ENCODE results near the gene EVC2.

The EVC2 gene

DNA sequence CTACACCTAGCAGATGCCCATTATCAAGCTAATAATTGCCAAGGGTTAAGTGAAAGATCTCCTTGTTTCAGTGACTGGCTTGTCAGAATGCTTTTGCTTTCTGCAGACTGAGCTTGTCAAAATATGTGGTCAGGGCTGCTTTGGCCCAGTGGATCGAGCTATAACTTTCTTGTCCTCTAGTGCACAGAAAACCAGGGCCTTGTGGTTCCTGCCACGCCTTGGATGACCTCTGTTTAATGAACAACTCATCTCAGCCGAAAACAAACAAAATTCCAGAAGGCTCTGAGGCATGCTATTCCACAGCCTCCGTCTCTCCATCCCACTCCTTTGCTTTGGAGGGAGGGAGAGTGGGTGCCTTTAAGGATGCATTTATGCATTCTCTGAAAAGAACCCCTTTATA, 14.0 kb upstream of the EVC2 start:
- Histone ChIP-seq H3K36me3 (peaks cover 25% of the 10 kb centered on the region; the same call in 1 of the 2 replicates), H3K4me2 (no peak overlapping the region), H3K27ac (no peak overlapping the region), H3K9ac (no peak overlapping the region), H3K4me1 (peaks cover 4% of the 10 kb centered on the region; the same call in 1 of the 2 replicates), H3K27me3 (no peaks in the 10 kb centered on the region), H4K20me1 (no peaks in the 10 kb centered on the region), H3K9me3 (0 out of 2 replicates have a peak, but pooled peaks cover 6% of the 10 kb centered on the region), H3K4me3 (no peak overlapping the region)
- no peak for TF ChIP-seq Cebpa-rat (IDR thresholded peaks at IDR 0.05)

DNA sequence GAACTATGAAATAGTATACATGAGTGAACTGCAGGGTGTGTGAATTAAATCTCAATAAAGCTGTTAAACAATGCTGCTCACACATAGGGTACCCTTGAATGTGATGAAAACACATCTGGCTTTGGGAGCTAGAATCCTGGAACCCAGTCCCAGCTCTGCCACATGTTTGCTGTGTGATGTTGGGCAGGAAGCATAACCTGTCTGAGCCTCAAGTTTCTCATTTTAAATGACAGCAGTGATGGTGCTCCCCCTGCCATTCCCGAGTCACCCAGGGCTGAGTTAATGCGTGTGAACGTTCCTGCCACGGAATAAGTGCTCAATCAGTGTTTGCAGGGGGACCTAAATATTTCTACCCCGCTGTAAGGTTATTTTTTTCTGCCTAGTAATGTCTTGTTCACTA, 13.6 kb upstream of the EVC2 start:
- peaks cover 25% of the 10 kb centered on the region; the same call in 1 of the 2 replicates for H3K36me3 ChIP-seq
- peaks cover 4% of the 10 kb centered on the region; the same call in 1 of the 2 replicates for H3K4me1 ChIP-seq
- H3K27me3 ChIP-seq = no peaks in the 10 kb centered on the region
- H3K9ac ChIP-seq = no peak overlapping the region
- H3K9me3 ChIP-seq = 0 out of 2 replicates have a peak, but pooled peaks cover 6% of the 10 kb centered on the region
- H3K4me3 ChIP-seq = no peak overlapping the region
- H3K4me2 ChIP-seq = no peak overlapping the region
- H3K27ac ChIP-seq = no peak overlapping the region
- no peaks in the 10 kb centered on the region for H4K20me1 ChIP-seq
- no peak for TF ChIP-seq Cebpa-rat (IDR thresholded peaks at IDR 0.05)

DNA sequence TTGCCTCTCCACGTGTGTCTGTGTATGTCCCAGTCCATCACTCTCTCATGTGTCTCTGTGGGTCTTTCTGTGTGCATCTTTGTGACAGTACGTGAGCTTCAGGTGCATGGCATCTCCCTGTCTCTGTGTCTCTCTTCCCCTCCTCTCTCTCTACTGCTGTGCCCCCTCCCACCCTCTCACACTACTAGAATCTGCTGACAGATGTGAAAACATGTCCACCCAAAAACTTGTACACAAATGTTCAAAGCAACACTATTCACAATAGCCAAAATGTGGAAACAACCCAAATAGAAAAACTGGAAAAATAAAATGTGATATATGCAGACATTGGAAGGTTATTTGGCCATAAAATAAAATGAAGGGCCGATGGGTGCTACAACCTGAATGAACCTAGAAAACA, 12.6 kb upstream of the EVC2 start:
- Histone ChIP-seq H3K27me3 (no peaks in the 10 kb centered on the region), H3K9me3 (peaks cover 5% of the 10 kb centered on the region), H3K36me3 (peaks cover 20% of the 10 kb centered on the region; the same call in 1 of the 2 replicates), H3K9ac (no peak overlapping the region), H3K4me1 (peaks cover 4% of the 10 kb centered on the region; the same call in 1 of the 2 replicates), H4K20me1 (no peaks in the 10 kb centered on the region), H3K27ac (no peak overlapping the region), H3K4me3 (no peak overlapping the region), H3K4me2 (no peak overlapping the region)
- no peak for TF ChIP-seq Cebpa-rat (IDR thresholded peaks at IDR 0.05)

DNA sequence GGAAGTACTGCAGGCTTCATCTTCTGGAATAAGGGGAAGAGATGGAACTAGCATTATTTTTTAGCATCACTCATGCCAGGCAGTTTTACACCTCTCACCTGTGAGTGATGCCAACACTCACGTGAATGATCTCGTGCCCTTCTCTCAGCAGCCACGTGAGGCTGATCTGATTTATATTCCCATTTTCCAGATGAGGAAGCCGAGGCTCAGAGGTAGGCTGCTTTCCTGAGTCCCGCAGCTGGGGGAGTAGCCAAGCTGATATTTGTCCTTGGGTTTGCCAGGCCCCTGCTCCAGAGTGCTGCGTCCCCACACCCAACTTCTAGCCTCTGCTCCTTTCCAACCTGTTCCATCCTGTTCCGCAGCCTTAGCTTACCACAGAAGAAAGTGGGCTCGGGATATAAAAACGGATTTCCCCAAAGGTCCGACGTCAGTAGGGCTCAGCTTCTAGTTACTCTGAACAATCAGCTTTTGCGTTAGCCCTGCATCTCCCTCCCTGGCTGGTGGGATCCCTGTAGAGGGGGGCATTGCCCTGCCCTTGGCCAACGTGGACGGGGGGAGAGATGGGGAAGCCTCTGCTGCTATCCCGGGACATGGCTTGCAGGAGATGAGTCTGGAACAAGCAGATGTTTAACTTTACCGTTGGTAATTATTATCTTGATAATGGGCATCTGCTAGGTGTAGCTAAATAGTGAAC, 11.9 kb upstream of the EVC2 start:
- Histone ChIP-seq H3K9ac (no peak overlapping the region), H3K27ac (no peak overlapping the region), H3K4me1 (peaks cover 4% of the 10 kb centered on the region; the same call in 1 of the 2 replicates), H3K9me3 (peaks cover 7% of the 10 kb centered on the region), H3K4me2 (no peak overlapping the region), H3K4me3 (no peak overlapping the region), H4K20me1 (no peaks in the 10 kb centered on the region), H3K27me3 (no peaks in the 10 kb centered on the region), H3K36me3 (peaks cover 18% of the 10 kb centered on the region)
- no peak for TF ChIP-seq Cebpa-rat (IDR thresholded peaks at IDR 0.05)

DNA sequence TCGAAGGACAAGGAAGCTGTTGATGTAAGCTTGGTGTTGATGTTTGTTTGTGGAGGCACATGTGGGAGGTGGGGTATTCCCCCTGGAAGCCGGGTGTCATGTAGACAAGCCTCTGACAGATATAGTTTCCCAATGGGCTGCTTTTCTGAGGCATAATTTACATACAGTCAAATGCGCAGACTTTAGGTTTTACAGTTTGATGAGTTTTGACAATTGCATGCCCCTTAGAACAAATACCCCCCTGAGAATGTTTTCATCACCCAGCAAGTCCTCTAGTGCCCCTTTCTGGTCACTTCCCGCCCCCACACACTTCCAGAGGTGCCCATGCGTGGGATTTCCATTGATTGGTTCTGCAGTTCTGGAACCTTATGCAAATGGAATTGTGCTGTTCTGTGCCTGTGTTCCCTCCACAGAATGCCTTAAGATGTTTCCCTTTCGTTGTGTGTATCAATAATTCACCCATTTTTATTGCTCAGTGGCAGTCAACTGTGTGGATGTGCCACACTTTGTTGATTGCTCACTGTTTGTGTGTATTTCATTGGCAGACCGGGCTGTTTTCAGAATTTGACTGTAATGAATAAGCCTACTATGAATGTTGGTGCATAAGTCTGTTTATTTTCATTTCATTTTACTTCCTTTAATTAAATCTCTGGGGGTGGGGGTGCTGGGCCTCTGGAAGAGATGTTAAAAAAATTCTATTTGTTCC, 11.1 kb upstream of the EVC2 start:
- no peak overlapping the region for H3K27ac ChIP-seq
- no peak for TF ChIP-seq Cebpa-rat (IDR thresholded peaks at IDR 0.05)
- no peak overlapping the region for H3K9ac ChIP-seq
- peaks cover 18% of the 10 kb centered on the region for H3K36me3 ChIP-seq
- peaks cover 4% of the 10 kb centered on the region; the same call in 1 of the 2 replicates for H3K4me1 ChIP-seq
- no peaks in the 10 kb centered on the region for H3K27me3 ChIP-seq
- no peaks in the 10 kb centered on the region for H4K20me1 ChIP-seq
- peaks cover 15% of the 10 kb centered on the region for H3K9me3 ChIP-seq
- no peak overlapping the region for H3K4me2 ChIP-seq
- no peak overlapping the region for H3K4me3 ChIP-seq

DNA sequence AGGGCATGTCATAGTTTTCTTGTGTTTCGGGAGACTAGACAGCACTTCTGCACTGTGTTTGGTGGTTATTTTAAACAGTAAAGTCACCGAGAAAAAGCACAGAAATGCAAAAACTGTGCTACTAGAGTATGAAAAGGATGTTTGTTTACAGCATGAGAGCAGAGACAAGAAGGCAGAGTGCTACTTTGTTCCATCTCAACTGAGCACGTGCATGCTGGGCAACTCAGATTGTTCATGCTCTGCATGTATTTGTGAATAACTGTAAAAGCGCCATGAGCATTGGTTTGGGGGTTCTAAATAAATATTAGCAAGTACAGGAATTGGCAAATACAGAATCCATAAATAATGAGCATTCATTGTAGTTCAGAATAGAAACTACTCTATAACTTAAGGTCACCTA, 10.1 kb upstream of the EVC2 start:
- peaks cover 18% of the 10 kb centered on the region for H3K9me3 ChIP-seq
- H3K9ac ChIP-seq = no peak overlapping the region
- peaks cover 18% of the 10 kb centered on the region for H3K36me3 ChIP-seq
- H4K20me1 ChIP-seq = no peaks in the 10 kb centered on the region
- H3K27ac ChIP-seq = no peak overlapping the region
- H3K4me1 ChIP-seq = peaks cover 4% of the 10 kb centered on the region; the same call in 1 of the 2 replicates
- no peak overlapping the region for H3K4me3 ChIP-seq
- H3K27me3 ChIP-seq = no peaks in the 10 kb centered on the region
- no peak overlapping the region for H3K4me2 ChIP-seq
- TF ChIP-seq Cebpa-rat (IDR thresholded peaks at IDR 0.05) = no peak

DNA sequence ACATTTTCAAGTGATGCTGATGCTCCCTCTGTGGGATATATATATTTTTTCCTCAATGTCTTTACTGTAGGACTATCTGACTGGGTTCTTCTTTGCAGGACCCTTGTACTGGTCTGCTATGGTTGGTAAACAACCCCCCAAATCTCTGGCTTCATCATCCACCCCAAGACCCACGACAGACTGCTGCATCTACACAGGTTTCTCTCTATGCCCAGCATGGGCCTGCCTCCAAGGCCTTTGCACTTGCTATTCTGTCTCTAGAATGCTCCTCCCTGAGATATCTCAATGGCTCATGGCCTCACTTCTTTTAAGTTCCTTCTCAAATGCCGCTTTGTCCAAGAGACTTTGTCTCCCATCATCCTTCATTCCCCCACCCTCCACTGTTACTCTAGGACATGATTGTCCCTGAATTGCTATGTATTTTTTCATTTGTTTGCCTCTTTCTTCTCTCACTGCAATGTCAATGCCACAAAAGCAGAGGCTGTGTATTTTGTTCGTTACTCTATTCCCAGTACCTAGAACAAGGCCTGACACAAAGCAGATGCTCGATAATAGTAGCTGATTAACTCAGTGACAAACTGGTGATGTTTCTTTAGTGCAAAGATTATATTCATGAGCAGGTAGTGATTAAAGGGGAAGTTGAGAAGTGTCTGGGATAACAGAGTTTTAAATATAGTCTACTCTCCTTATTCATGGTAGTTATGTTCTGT, 9.2 kb upstream of the EVC2 start:
- Histone ChIP-seq H3K4me2 (no peak overlapping the region), H3K9me3 (peaks cover 18% of the 10 kb centered on the region), H3K9ac (no peak overlapping the region), H3K4me1 (peaks cover 4% of the 10 kb centered on the region; the same call in 1 of the 2 replicates), H3K4me3 (no peak overlapping the region), H3K27ac (no peak overlapping the region), H4K20me1 (0 out of 2 replicates have a peak, but pooled peaks cover 6% of the 10 kb centered on the region), H3K27me3 (no peaks in the 10 kb centered on the region), H3K36me3 (peaks cover 18% of the 10 kb centered on the region)
- TF ChIP-seq Cebpa-rat (IDR thresholded peaks at IDR 0.05) = no peak

DNA sequence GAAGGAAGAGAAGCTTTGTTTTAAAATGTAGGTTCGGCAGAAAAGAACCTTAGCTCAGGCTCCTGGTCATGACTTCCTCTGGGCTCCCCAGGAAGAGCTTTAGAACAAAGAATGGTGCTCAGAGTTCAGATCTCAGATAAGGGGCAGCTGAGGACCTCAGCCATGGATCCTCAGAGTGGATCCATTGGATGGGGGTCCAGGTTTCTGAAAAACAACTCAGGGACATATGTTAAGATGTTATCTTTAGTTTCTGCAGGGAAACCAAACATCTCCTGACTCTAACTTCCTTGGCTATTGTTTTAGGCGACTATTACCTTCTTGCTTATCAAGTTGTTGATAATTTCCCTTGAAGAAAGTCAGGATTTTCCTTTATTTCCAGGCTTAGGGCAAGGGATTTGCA, 8.0 kb upstream of the EVC2 start:
- Histone ChIP-seq H4K20me1 (0 out of 2 replicates have a peak, but pooled peaks cover 10% of the 10 kb centered on the region), H3K9me3 (peaks cover 18% of the 10 kb centered on the region), H3K9ac (no peak overlapping the region), H3K4me3 (no peak overlapping the region), H3K4me1 (peaks cover 16% of the 10 kb centered on the region), H3K27me3 (no peaks in the 10 kb centered on the region), H3K27ac (no peak overlapping the region), H3K36me3 (peaks cover 18% of the 10 kb centered on the region), H3K4me2 (no peak overlapping the region)
- no peak for TF ChIP-seq Cebpa-rat (IDR thresholded peaks at IDR 0.05)

DNA sequence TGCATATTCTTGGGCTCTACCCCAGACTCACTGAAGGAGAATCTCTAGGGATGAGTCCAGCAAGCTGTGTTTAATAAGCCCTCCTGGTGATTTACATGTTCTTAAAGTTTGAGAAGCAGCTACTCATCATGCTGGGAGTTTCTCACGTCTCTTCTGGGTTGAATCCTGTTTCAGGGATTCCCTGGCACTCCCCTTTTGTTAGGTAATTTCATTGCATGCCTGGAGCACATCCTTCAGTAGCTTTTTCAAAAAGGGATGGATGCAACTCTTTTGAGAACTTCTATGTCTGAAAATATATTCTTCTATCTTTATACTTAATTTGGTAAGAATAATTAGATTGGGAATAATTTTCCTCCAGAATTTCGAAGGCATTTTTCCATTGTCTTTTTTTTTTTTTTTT, 7.0 kb upstream of the EVC2 start:
- H3K4me3 ChIP-seq = no peak overlapping the region
- H3K9me3 ChIP-seq = peaks cover 18% of the 10 kb centered on the region
- H3K9ac ChIP-seq = no peak overlapping the region
- TF ChIP-seq Cebpa-rat (IDR thresholded peaks at IDR 0.05) = no peak
- peaks cover 13% of the 10 kb centered on the region for H3K36me3 ChIP-seq
- H3K27ac ChIP-seq = no peak overlapping the region
- H3K27me3 ChIP-seq = no peaks in the 10 kb centered on the region
- peaks cover 19% of the 10 kb centered on the region for H3K4me1 ChIP-seq
- H3K4me2 ChIP-seq = no peak overlapping the region
- 0 out of 2 replicates have a peak, but pooled peaks cover 10% of the 10 kb centered on the region for H4K20me1 ChIP-seq

All from BLaER1 (cell line).